LNCaP clone FGC (cell line): ENCODE measurements around the gene RSPH3.

Experiments
- DNase-seq: peaks from one replicate; pipeline ENCODE4 v3.0.0-alpha.2; 2011; ENCODE audit warnings: low read depth
- H3K4me3 ChIP-seq: 2 replicates; pipeline ENCODE4 v1.5.1; 2011; ENCODE audit warnings: mild to moderate bottlenecking, low read depth, low read length, control low read depth
- TF ChIP-seq, protein P1 (sequence below): IDR thresholded peaks from 2 replicates; pipeline ENCODE4 v1.5.1; 2012; ENCODE audit warnings: mild to moderate bottlenecking; ENCODE audit not compliant: control insufficient read depth, insufficient read depth; ENCODE audit errors: extremely low read depth

Gene RSPH3

DNA sequence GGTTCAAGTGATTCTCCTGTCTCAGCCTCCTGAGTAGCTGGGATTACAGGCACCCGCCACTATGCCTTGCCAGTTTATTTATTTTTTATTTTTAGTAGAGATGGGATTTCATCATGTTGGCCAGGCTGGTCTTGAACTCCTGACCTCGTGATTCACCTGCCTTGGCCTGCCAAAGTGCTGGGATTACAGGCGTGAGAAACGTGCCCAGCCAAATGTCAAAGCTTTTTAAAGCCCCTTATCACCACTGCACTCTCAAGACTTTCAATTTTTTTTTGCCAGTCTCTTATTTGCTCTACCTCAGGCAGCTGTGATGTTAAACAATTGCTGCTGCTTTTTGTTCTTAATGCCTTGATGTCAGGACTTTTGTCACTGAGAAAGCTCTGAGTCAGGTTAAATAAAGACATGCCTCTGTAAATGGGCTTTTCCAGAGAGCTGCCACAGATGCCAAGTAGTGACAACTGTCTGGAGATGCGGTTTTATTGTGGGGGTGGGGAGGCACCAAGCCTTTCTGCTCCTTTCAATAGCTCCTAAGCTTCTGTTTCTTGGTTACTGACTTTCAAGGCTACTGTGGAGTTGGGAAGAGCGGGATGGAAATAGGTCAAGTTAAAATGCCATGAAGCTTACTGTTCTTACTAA lies 29.2 kb downstream of the RSPH3 start:
- H3K4me3 ChIP-seq, result no peak overlapping the region
- TF ChIP-seq, protein P1, sequence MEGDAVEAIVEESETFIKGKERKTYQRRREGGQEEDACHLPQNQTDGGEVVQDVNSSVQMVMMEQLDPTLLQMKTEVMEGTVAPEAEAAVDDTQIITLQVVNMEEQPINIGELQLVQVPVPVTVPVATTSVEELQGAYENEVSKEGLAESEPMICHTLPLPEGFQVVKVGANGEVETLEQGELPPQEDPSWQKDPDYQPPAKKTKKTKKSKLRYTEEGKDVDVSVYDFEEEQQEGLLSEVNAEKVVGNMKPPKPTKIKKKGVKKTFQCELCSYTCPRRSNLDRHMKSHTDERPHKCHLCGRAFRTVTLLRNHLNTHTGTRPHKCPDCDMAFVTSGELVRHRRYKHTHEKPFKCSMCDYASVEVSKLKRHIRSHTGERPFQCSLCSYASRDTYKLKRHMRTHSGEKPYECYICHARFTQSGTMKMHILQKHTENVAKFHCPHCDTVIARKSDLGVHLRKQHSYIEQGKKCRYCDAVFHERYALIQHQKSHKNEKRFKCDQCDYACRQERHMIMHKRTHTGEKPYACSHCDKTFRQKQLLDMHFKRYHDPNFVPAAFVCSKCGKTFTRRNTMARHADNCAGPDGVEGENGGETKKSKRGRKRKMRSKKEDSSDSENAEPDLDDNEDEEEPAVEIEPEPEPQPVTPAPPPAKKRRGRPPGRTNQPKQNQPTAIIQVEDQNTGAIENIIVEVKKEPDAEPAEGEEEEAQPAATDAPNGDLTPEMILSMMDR, result no peak
- no peak for DNase-seq

DNA sequence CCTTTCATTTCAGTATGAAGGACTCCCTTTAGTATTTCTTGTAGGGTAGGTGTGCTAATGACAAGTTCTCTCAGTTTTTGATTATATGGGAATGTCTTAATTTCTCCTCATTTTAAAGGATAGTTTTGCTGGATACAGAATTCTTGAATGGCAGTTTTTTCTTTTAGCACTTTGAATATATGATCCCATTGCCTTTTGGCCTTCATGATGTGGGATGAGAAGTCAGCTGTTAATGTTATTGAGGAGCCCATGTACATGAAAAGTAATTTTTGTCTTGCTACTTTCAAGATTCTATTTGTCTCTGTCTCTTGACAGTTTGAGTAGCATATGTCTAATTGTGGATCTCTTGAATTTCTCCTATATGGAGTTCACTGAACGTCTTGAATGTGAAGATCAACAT lies 30.9 kb downstream of the RSPH3 start:
- H3K4me3 ChIP-seq, result no peak overlapping the region
- DNase-seq, result no peak
- TF ChIP-seq, protein P1, result no peak

DNA sequence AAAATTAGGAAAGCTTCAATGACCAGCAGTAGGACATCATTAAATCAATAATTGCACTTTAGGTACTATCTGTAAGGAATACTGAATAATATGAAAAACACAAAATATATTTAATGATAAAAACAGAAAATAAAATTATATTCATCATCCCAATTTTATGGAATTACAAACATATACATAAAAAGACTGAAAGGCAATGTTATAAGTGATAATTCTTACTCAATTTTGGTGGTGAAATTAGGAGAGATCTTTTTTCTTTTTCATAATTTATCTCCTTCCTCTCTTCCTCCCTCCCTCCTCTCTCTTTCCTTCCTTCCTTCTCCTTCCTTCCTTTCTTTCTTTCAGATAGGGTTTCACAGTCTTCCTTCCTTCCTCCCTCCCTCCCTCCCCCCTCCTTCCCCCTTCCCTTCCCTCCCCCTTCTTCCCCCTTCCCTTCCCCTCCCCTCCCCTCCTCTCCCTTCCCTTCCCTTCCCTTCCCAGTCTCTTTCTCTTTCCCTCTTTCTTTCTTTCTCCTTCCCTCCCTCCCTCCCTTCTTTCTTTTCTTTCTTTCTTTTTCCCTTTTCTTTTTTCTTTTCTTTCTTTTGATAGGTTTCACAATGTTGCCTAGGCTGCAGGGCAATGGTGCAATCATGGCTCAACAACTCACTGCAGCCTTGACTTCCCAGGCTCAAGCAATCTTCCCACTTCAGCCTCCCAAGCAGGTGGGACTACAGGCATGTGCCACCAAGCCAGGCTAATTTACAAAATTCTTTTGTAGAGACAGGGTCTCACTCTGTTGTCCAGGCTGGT lies 36.8 kb downstream of the RSPH3 start:
- DNase-seq, result no peak
- no peak overlapping the region for H3K4me3 ChIP-seq
- TF ChIP-seq, protein P1, result no peak

DNA sequence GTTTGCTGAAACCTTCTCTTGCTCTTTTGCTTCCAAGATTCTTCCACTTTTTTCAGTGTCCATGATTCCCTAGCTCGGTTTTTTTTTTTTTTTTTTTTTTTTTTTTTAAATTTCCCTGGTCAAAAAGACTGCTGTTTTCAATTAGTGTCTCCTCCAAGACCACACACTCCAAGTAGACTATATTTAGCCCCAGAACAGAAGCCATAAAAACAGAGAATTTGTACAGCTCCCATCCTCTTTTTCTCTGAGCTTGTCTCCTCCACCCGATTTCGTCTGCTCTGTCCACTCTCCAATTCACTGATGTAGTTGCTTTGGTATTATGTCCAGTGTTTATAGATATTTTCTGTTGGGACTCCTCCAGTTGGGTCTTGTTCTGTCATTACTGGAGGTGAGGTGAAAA lies 37.6 kb downstream of the RSPH3 start:
- no peak overlapping the region for H3K4me3 ChIP-seq
- no peak for DNase-seq
- TF ChIP-seq, protein P1, result no peak

DNA sequence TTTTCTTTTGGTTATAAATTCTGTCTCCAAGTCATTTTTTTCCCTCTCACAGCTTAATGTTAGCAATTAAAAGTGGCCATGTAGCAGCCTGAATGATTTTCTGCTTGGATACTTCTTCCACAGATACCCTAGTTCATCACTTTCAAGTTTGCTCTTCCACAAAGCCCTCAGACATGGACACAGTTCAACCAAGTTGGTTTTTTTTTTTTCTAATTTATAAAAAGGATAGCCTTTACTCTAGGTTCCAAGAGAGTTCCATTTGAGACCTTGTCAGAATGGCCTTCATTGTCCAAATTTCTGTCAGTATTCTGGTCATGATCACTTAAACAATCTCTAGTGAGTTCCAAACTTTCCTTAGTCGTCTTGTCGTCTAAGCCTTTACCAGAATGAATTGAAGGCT lies 40.0 kb downstream of the RSPH3 start:
- TF ChIP-seq, protein P1, result no peak
- no peak overlapping the region for H3K4me3 ChIP-seq
- no peak for DNase-seq

DNA sequence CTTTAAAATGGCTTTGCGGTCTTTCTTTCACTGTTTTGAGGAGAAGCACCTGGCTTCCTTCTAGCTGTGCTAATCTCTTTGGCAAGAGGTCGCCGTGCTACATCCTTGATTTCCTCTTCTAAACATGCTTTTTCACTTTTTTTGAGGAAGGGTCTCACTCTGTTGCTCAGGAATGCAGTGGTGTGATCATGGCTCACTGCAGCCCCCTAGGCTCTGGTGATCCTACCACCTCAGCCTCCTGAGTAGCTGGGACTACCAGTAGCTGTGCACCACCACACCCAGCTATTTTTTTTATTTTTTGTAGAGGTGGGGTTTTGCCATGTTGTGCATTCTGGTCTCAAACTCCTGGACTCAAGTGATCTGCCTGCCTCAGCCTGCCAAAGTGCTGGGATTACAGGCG lies 40.5 kb downstream of the RSPH3 start:
- H3K4me3 ChIP-seq, result no peak overlapping the region
- DNase-seq, result no peak
- TF ChIP-seq, protein P1, result no peak
